ENCODE data around the gene RTN4IP1.
A peak's percentile ranks its signal among the peaks of the same experiment; 100 is the strongest.
"Not testable (repeated sequence)": the region's sequence is repeated elsewhere in the genome, so short reads cannot be mapped to it uniquely, and the experiment has no call there.

Gene RTN4IP1

GRCh38 chr6:106574741-106575458 is 54.4 kb downstream of the RTN4IP1 start:
- peak; percentile 44 for DNase-seq

- DNase-seq: peak; percentile 49
Measured at GRCh38 chr6:106572875-106573585, 56.3 kb downstream of the RTN4IP1 start.

- no peak for DNase-seq
Measured at GRCh38 chr6:106572436-106572835, 56.9 kb downstream of the RTN4IP1 start.

GRCh38 chr6:106569428-106569827 is 59.9 kb downstream of the RTN4IP1 start:
- no peak for DNase-seq

- no peak for DNase-seq
Measured at GRCh38 chr6:106568530-106568929, 60.8 kb downstream of the RTN4IP1 start.

- DNase-seq: no peak
Measured at GRCh38 chr6:106564476-106564875, 64.8 kb downstream of the RTN4IP1 start.

GRCh38 chr6:106563614-106564013 is 65.7 kb downstream of the RTN4IP1 start:
- DNase-seq: no peak

- DNase-seq: peak; percentile 60
Measured at GRCh38 chr6:106561686-106562405, 67.5 kb downstream of the RTN4IP1 start.

- DNase-seq: peak; percentile 60
Measured at GRCh38 chr6:106560996-106561685, 68.2 kb downstream of the RTN4IP1 start.

- DNase-seq: not testable (repeated sequence)
Measured at GRCh38 chr6:106559659-106560058, 69.6 kb downstream of the RTN4IP1 start.

- no peak for DNase-seq
Measured at GRCh38 chr6:106558364-106558763, 70.9 kb downstream of the RTN4IP1 start.

- peak; percentile 43 for DNase-seq
Measured at GRCh38 chr6:106557837-106558236, 71.5 kb downstream of the RTN4IP1 start.

- DNase-seq: peak; percentile 45
Measured at GRCh38 chr6:106556368-106556960, 72.8 kb downstream of the RTN4IP1 start.

- no peak for DNase-seq
Measured at GRCh38 chr6:106555767-106556166, 73.5 kb downstream of the RTN4IP1 start.

GRCh38 chr6:106553440-106553839 is 75.9 kb downstream of the RTN4IP1 start:
- no peak for DNase-seq

GRCh38 chr6:106551155-106551554 is 78.1 kb downstream of the RTN4IP1 start:
- no peak for DNase-seq

GRCh38 chr6:106549521-106549920 is 79.8 kb downstream of the RTN4IP1 start:
- DNase-seq: no peak

GRCh38 chr6:106548926-106549455 is 80.3 kb downstream of the RTN4IP1 start:
- not testable (repeated sequence) for DNase-seq

GRCh38 chr6:106547601-106548453 is 81.5 kb downstream of the RTN4IP1 start:
- DNase-seq: peak; percentile 32

- DNase-seq: peak; percentile 94
Measured at GRCh38 chr6:106546691-106547414, 82.4 kb downstream of the RTN4IP1 start.

- no peak for DNase-seq
Measured at GRCh38 chr6:106546261-106546690, 83.0 kb downstream of the RTN4IP1 start.
